Transverse colon (tissue), 4 donors: Measurements from ENCODE around the gene NTF4. TPM values are rescaled to one million over a fixed set of nuclear protein-coding genes. Genes with fewer than 3 reads are reported as not detected.
A peak's percentile ranks its signal among the peaks of the same experiment; 100 is the strongest.

Experiments used
- DNase-seq: peaks from one replicate; pipeline ENCODE4 v3.0.0-alpha.2; 2019
- H3K27ac ChIP-seq, 4 donors: fragments of 200-600 bp; sonication (generic); 2 replicates each; pipeline ENCODE4 v1.5.1; 2016 to 2018; ENCODE audit warnings: inconsistent platforms in 4 of 4
- H3K27me3 ChIP-seq: fragments of 200-600 bp; sonication (generic); 2 replicates; pipeline ENCODE4 v1.5.1; 2017; ENCODE audit warnings: inconsistent platforms
- H3K36me3 ChIP-seq, 4 donors: fragments of 200-600 bp; sonication (generic); 2 replicates each; pipeline ENCODE4 v1.5.1; 2017 to 2019; ENCODE audit warnings: inconsistent platforms in 4 of 4
- H3K4me1 ChIP-seq, 4 donors: fragments of 200-600 bp; sonication (generic); 2 replicates each; pipeline ENCODE4 v1.5.1; 2017 to 2020; ENCODE audit warnings: inconsistent platforms in 4 of 4
- H3K4me3 ChIP-seq, 4 donors: fragments of 200-600 bp; sonication (generic); 1 replicate in 1 of 4; 2 replicates in 3 of 4; pipeline versions ENCODE4 v1.5.1 to v1.6.1; 2017 to 2019; ENCODE audit warnings: inconsistent platforms in 4 of 4
- H3K9me3 ChIP-seq, 2 donors: fragments of 200-600 bp; sonication (generic); 2 replicates each; pipeline ENCODE4 v1.5.1; 2017 to 2019; ENCODE audit warnings: inconsistent platforms in 2 of 2
- CTCF ChIP-seq, 5 experiments: fragments of 200-600 bp in 3 of 5; fragments of 450-650 bp in 2 of 5; sonication (generic) in 3 of 5; IDR thresholded peaks; 1 replicate in 2 of 5; 2 replicates in 3 of 5; pipeline ENCODE4 v1.5.1; 2016 to 2017; ENCODE audit warnings: antibody characterized with exemption in 5 of 5, inconsistent platforms in 3 of 5, mild to moderate bottlenecking in 2 of 5, moderate library complexity in 1 of 5
- EP300 ChIP-seq: sonication (generic); formaldehyde crosslinking; IDR thresholded peaks from one replicate; pipeline ENCODE4 v1.6.1; 2017; ENCODE audit warnings: antibody characterized with exemption, low read depth
- POLR2A ChIP-seq: fragments of 450-650 bp; IDR thresholded peaks from one replicate; pipeline ENCODE4 v1.6.1; 2016; ENCODE audit warnings: antibody characterized with exemption, mild to moderate bottlenecking, moderate library complexity
- POLR2AphosphoS5 ChIP-seq, 3 donors: sonication (generic); formaldehyde crosslinking; IDR thresholded peaks; one replicate each; pipeline ENCODE4 v1.6.1; 2016; ENCODE audit warnings: antibody characterized with exemption in 3 of 3
- WGBS, 2 donors: methylation state at CpG; one replicate each; pipeline ENCODE4 v1.1.5; 2018; ENCODE audit warnings: low coverage in 1 of 2; 5-methylcytosine and 5-hydroxymethylcytosine counted together
- in situ Hi-C, 4 donors: fragments of 200-750 bp; cut with MboI; loops; one replicate each; pipeline versions ENCODE4 v1.15.0 to v1.15.1; 2017; ENCODE audit warnings: low sequenced_read_pairs in 3 of 4, low pct_ligation_motif_present in 1 of 4, low pct_unique_long_range_greater_than_20kb in 1 of 4
- intact Hi-C: fragments of 100-400 bp; cut with DNase I; formaldehyde crosslinking; loops from one replicate; pipeline ENCODE4 v1.15.1; 2023; ENCODE audit warnings: low total_unique reads
- total RNA-seq, 4 donors: library from RNA; depleted of rRNA; stranded (reverse); fragments of >200 nt; gene quantifications; one replicate each; pipeline ENCODE4 v1.1.0, GENCODE V29; 2016

NTF4 gene
- total RNA-seq, 4 donors from 2014 or later: not detected

DNA sequence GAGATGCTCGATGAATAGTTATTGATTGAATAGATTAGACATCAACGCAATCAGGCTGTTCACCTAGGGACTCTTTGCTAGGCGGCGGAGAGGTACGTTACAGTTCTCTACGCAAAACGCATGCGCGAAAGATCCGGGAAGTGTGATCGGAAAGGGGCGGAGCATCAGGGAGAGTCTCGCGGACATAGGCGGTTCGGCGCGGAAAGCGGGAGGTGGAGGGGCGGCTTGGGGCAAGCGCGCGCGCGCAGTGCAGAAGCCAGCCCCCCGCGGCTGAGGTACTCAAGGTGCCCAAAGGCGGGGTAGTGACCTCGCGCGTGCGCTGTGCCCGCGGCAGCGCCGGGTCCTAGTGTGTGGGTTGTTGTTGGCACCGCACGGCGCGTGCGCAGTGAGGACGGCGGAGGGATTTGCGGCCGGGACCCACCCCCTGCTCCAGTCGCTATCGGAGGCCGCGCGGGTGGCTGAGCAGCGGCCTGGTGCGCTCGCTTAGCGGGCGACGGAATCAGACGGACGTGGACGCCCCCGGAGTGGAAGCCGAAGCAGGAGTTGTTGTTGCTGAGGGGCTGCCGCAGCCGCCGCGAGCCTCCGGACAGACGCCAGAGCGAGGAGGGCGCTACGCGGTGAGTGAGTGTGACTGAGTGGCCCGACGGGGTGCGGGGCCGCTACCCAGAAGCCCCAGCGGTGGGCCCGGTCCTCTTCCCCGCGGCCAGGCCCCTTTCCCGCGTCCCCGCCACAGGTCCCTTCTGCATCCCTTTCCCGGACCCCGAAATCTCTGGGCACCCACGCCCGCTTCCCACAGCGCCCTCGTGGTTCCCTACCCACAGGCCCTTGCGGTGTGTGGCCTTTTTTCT is 20.6 kb upstream of the NTF4 start, which contains the start of gene SNRNP70:
Gene SNRNP70 (plus strand): TSS at position 432 of the 848 bp plus-strand sequence. CDS start 964 bp downstream, outside the sequence.
- Histone ChIP-seq H3K36me3 (peaks cover 0 to 6% (median 3%) of the 10 kb centered on the region in 4 donors), H3K4me3 (peak within 1 kb of the TSS; percentile 81 to 100 (median 90)), H3K27me3 (no peaks in the 10 kb centered on the region), H3K4me1 (peaks cover 13 to 28% (median 22%) of the 10 kb centered on the region in 4 donors), H3K9me3 (no peaks in the 10 kb centered on the region), H3K27ac (peak within 1 kb of the TSS; percentile 90 to 96 (median 94))
- DNase-seq: peak; percentile 99
- intact Hi-C loops: no loop called here
- WGBS, 2 donors: 1% methylated on average over 83 of the region's 89 CpGs; no CpG with 5 or more reads in 1 of the 2 donors
- TF ChIP-seq POLR2AphosphoS5 (IDR thresholded peaks at IDR 0.05) (peak; percentile 86 to 96 (median 89)), POLR2A (peak; percentile 87), EP300 (no peak), CTCF (IDR thresholded peaks at IDR 0.05) (peak in 1 of 5 experiments; percentile 18)
- in situ Hi-C loops: loop anchor here in 2 of 4 donors (10.0 to 25.0 kb wide), 2 partner anchors 120 to 127 kb away; no protein-coding TSS in a partner anchor

DNA sequence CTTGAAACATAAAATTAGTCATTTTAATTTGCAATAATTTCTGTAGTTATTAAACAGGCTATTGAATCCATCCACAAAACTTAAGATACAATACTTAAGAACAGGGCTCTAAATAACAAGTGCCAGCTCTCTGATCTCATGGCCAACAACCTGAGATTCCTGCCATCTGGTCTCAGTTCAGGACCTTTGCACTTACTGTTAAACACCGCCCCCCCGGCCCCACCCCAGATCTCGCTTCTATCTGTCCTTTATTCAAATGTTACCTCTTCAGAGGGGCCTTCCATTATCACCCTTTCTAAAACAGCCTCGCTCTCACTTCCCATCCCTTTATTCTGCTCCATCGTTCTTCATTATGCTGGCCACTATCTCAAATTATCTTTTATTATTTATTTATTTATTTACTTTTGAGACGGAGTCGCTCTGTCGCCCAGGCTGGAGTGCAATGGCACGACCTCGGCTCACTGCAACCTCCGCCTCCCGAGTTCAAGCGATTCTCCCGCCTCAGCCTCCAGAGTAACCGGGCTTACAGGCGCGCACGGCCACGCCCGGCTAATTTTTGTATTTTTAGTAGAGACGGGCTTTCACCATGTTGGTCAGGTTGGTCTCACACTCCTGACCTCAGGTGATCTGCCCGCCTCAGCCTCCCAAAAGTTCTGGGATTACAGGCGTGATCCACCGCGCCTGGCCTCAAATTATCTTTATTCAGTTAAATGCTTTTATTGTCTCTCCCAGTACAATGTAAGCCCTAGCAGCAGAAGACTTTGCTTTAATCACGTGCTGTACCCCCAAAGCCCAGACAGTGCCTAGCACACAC is 19.8 kb upstream of the NTF4 start:
- intact Hi-C loops: no loop called here
- Histone ChIP-seq H3K27me3 (no peaks in the 10 kb centered on the region), H3K27ac (peak overlapping the region; percentile 90 to 96 (median 94)), H3K4me3 (peak overlapping the region in 3 of 4 donors; percentile 81 to 100 (median 91)), H3K9me3 (no peaks in the 10 kb centered on the region), H3K4me1 (peaks cover 13 to 28% (median 22%) of the 10 kb centered on the region in 4 donors), H3K36me3 (no peaks in the 10 kb centered on the region)
- no peak for DNase-seq
- in situ Hi-C loops: loop anchor here in 2 of 4 donors (10.0 to 25.0 kb wide), 2 partner anchors 120 to 128 kb away; no protein-coding TSS in a partner anchor
- TF ChIP-seq POLR2AphosphoS5 (IDR thresholded peaks at IDR 0.05) (no peak), CTCF (IDR thresholded peaks at IDR 0.05) (no peak), EP300 (no peak), POLR2A (no peak)
- 42 to 45% methylated on average over 20 to 26 of the region's 26 CpGs for WGBS, 2 donors

GRCh38 chr19:49081273-49081672 is 16.7 kb upstream of the NTF4 start:
- Histone ChIP-seq H3K36me3 (no peaks in the 10 kb centered on the region), H3K9me3 (no peaks in the 10 kb centered on the region), H3K4me1 (peaks cover 1 to 13% (median 10%) of the 10 kb centered on the region in 4 donors), H3K4me3 (no peak overlapping the region), H3K27ac (no peak overlapping the region), H3K27me3 (no peaks in the 10 kb centered on the region)
- DNase-seq: no peak
- TF ChIP-seq EP300: no peak
- intact Hi-C loops (no loop called here), in situ Hi-C loops (loop anchor here in 2 of 4 donors (10.0 to 25.0 kb wide), 2 partner anchors 124 to 131 kb away; no protein-coding TSS in a partner anchor)
- 79% methylated on average over 1 of the region's 1 CpG; no CpG with 5 or more reads in 1 of the 2 donors for WGBS, 2 donors

GRCh38 chr19:49080392-49080791 is 15.8 kb upstream of the NTF4 start:
- 89% methylated on average over 4 of the region's 4 CpGs; no CpG with 5 or more reads in 1 of the 2 donors for WGBS, 2 donors
- no peak for DNase-seq
- intact Hi-C loops: no loop called here
- Histone ChIP-seq H3K9me3 (no peaks in the 10 kb centered on the region), H3K36me3 (no peaks in the 10 kb centered on the region), H3K27me3 (no peaks in the 10 kb centered on the region), H3K4me1 (peaks cover 0 to 9% (median 6%) of the 10 kb centered on the region in 4 donors), H3K27ac (no peak overlapping the region), H3K4me3 (no peak overlapping the region)
- TF ChIP-seq POLR2AphosphoS5 (IDR thresholded peaks at IDR 0.05) (no peak), EP300 (no peak), CTCF (IDR thresholded peaks at IDR 0.05) (no peak), POLR2A (no peak)
- in situ Hi-C loops: loop anchor here in 2 of 4 donors (10.0 to 25.0 kb wide), 2 partner anchors 124 to 132 kb away; no protein-coding TSS in a partner anchor
